Thyroid gland (tissue), 4 donors: ENCODE results near the gene SLC35F3. TPM values are rescaled to one million over a fixed set of nuclear protein-coding genes. Genes with fewer than 3 reads are reported as not detected.

ENCODE experiments used
- DNase-seq, 2 donors: peaks; one replicate each; pipeline ENCODE4 v3.0.0-alpha.2; 2019
- H3K27ac ChIP-seq, 3 donors: fragments of 200-600 bp; sonication (generic); 1 replicate in 2 of 3; 2 replicates in 1 of 3; pipeline ENCODE4 v1.5.1; 2016 to 2019; ENCODE audit warnings: mild to moderate bottlenecking in 1 of 3, moderate library complexity in 1 of 3
- H3K27me3 ChIP-seq: fragments of 200-600 bp; sonication (generic); one replicate; pipeline ENCODE4 v1.5.1; 2019
- H3K36me3 ChIP-seq, 2 donors: fragments of 200-600 bp; sonication (generic); one replicate each; pipeline ENCODE4 v1.5.1; 2016 to 2019
- H3K4me1 ChIP-seq, 2 donors: fragments of 200-600 bp; sonication (generic); one replicate each; pipeline ENCODE4 v1.5.1; 2017 to 2019
- H3K4me3 ChIP-seq, 3 donors: fragments of 200-600 bp; sonication (generic); replicated peaks in 1 of 3; 1 replicate in 2 of 3; 2 replicates in 1 of 3; pipeline ENCODE4 v1.5.1; 2016; ENCODE audit warnings: mild to moderate bottlenecking in 1 of 3
- H3K9me3 ChIP-seq: fragments of 200-600 bp; sonication (generic); one replicate; pipeline ENCODE4 v1.5.1; 2017
- POLR2A ChIP-seq, 2 donors: fragments of 450-650 bp; IDR thresholded peaks; one replicate each; pipeline ENCODE4 v1.6.1; 2017; ENCODE audit warnings: antibody characterized with exemption in 2 of 2, mild to moderate bottlenecking in 2 of 2, moderate library complexity in 1 of 2
- WGBS, 2 donors: methylation state at CpG; one replicate each; pipeline ENCODE4 v1.1.5; 2017; 5-methylcytosine and 5-hydroxymethylcytosine counted together
- intact Hi-C: fragments of 100-400 bp; cut with DNase I; formaldehyde crosslinking; loops from one replicate; pipeline ENCODE4 v1.15.1; 2023
- total RNA-seq, 4 donors: library from RNA; depleted of rRNA; stranded (reverse); fragments of >200 nt; gene quantifications; one replicate each; pipeline ENCODE4 v1.2.3, GENCODE V29; 2016
- TF ChIP-seq, protein P1 (sequence below), 6 experiments: fragments of 200-600 bp in 3 of 6; fragments of 450-650 bp in 3 of 6; sonication (generic) in 3 of 6; IDR thresholded peaks; one replicate each; pipeline ENCODE4 v1.5.1; 2016 to 2019; ENCODE audit warnings: antibody characterized with exemption in 6 of 6, mild to moderate bottlenecking in 2 of 6, inconsistent platforms in 1 of 6, moderate library complexity in 1 of 6

SLC35F3 gene
- total RNA-seq, 4 donors from 2014 or later: 0.89 to 1.9 (median 1.5) TPM; not detected in 1

DNA sequence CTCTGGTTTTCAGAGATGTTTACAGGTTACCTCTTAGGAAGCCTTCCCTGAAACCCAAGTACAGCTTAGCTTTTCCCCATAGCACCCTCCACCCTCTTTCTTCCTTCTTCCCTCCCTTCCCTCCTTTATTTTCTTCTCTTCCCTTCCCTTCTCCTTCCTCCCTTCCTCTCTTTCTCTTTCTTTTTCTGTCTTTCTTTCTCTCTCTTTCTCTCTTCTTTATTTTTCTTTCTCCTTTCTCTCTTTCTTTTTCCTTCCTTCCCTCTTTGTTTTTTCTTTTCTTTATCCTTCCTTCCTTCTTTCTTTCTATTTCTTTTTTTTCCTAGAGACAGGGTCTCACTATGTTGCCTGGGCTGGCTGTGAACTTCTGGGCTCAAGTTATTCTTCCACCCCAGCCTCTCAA lies 231.6 kb downstream of the SLC35F3 start:
- no peaks in the 10 kb centered on the region for H3K27me3 ChIP-seq
- no peaks in the 10 kb centered on the region for H3K9me3 ChIP-seq
- TF ChIP-seq, protein P1, sequence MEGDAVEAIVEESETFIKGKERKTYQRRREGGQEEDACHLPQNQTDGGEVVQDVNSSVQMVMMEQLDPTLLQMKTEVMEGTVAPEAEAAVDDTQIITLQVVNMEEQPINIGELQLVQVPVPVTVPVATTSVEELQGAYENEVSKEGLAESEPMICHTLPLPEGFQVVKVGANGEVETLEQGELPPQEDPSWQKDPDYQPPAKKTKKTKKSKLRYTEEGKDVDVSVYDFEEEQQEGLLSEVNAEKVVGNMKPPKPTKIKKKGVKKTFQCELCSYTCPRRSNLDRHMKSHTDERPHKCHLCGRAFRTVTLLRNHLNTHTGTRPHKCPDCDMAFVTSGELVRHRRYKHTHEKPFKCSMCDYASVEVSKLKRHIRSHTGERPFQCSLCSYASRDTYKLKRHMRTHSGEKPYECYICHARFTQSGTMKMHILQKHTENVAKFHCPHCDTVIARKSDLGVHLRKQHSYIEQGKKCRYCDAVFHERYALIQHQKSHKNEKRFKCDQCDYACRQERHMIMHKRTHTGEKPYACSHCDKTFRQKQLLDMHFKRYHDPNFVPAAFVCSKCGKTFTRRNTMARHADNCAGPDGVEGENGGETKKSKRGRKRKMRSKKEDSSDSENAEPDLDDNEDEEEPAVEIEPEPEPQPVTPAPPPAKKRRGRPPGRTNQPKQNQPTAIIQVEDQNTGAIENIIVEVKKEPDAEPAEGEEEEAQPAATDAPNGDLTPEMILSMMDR (IDR thresholded peaks at IDR 0.05): no peak
- no peak for TF ChIP-seq POLR2A (IDR thresholded peaks at IDR 0.05)
- DNase-seq: no peak
- H3K36me3 ChIP-seq: no peaks in the 10 kb centered on the region
- H3K4me3 ChIP-seq: no peak overlapping the region
- intact Hi-C loops: no loop called here
- no peak overlapping the region for H3K27ac ChIP-seq
- no peaks in the 10 kb centered on the region for H3K4me1 ChIP-seq

DNA sequence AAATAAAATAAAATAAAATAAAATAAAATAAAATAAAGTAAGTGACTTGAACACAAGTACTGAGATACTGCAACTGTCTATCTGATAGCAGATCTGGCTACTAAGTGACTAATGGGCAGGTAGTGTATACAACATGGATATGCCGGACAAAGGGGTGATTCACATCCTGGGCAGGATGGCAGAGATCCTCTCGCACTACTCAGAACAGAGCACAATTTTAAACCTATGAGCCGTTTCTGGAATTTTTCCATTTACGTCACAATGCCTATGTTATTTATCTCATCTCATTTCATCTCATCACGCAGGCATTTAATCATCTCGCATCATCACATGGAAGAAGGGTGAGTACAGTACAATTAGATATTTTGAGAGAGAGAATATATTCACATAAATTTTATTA lies 235.5 kb downstream of the SLC35F3 start:
- DNase-seq: no peak

DNA sequence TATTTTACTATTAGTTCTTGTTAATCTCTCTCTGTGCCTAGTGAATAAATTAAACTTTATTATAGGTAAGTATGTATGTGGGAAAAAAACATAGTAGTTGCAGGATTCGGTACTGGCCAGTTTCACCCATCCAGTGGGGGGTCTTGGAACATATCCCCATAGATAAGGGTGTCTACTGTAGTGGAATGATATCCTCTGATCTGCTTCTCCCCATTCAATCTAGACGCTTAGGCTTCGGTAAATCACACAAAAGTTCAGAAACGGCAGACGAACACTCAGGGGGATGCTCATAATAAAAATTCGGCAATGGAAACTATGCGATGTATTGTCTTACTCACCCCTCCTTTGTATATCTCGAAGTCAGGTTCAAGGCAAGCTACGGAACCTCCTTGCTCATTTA lies 235.9 kb downstream of the SLC35F3 start:
- Histone ChIP-seq H3K4me3 (no peak overlapping the region), H3K4me1 (no peaks in the 10 kb centered on the region), H3K9me3 (no peaks in the 10 kb centered on the region), H3K36me3 (no peaks in the 10 kb centered on the region), H3K27me3 (no peaks in the 10 kb centered on the region), H3K27ac (no peak overlapping the region)
- 95 to 96% methylated on average over 9 of the region's 9 CpGs for WGBS, 2 donors
- no peak for DNase-seq
- intact Hi-C loops: no loop called here
- no peak for TF ChIP-seq POLR2A (IDR thresholded peaks at IDR 0.05)
- TF ChIP-seq, protein P1 (IDR thresholded peaks at IDR 0.05): no peak

More for the DNA sequence above, 235.5 kb downstream of the SLC35F3 start:
- Histone ChIP-seq H3K4me1 (no peaks in the 10 kb centered on the region), H3K36me3 (no peaks in the 10 kb centered on the region), H3K9me3 (no peaks in the 10 kb centered on the region), H3K27me3 (no peaks in the 10 kb centered on the region), H3K27ac (no peak overlapping the region), H3K4me3 (no peak overlapping the region)
- WGBS, 2 donors: 89 to 90% methylated on average over 6 of the region's 6 CpGs
- intact Hi-C loops: no loop called here
- TF ChIP-seq, protein P1 (IDR thresholded peaks at IDR 0.05): no peak
- TF ChIP-seq POLR2A (IDR thresholded peaks at IDR 0.05): no peak

DNA sequence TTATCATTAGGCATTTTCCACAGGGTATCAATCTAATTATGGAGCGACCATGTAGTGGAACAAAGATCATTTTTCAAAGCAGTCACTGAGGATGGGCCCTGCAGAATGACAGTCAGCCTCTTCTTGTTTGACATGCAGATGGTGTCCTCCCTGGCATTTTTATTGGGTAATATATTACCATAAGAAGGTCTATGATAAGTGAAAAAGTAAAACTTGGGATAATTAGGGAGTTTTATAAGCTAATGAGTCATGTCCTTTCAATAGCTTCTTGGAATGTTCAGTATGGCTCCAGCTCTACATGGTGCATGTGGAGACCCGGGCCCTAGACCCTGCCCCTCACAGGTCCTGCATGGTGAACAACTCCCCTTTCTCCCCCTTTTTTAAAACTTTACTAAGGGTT lies 236.5 kb downstream of the SLC35F3 start:
- TF ChIP-seq, protein P1 (IDR thresholded peaks at IDR 0.05): no peak
- no peak for TF ChIP-seq POLR2A (IDR thresholded peaks at IDR 0.05)
- intact Hi-C loops: no loop called here
- Histone ChIP-seq H3K4me3 (no peak overlapping the region), H3K36me3 (no peaks in the 10 kb centered on the region), H3K4me1 (no peaks in the 10 kb centered on the region), H3K27me3 (no peaks in the 10 kb centered on the region), H3K9me3 (no peaks in the 10 kb centered on the region), H3K27ac (no peak overlapping the region)
- DNase-seq: no peak
- WGBS, 2 donors: 92 to 97% methylated on average over 2 of the region's 2 CpGs

DNA sequence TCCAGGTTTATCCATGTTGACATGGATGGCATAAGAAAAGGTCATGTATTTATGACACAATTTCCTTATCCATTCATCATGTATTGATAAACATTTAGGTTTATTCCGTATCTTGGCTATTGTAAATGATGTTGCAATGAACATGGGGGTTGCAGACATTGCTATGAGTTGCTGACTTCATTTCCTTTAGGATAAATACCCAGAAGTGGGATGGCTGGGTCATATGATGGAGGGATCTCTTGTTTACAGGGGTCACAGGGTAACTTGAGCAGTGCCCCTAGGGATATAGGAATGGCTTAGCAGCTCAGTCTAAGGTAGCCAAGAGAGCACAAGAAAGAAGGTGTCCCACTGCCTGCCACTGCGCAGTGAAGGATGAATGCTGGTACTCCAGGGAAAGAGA lies 239.2 kb downstream of the SLC35F3 start:
- Histone ChIP-seq H3K27me3 (no peaks in the 10 kb centered on the region), H3K4me3 (no peak overlapping the region), H3K9me3 (no peaks in the 10 kb centered on the region), H3K4me1 (no peaks in the 10 kb centered on the region), H3K27ac (no peak overlapping the region), H3K36me3 (no peaks in the 10 kb centered on the region)
- DNase-seq: no peak
- intact Hi-C loops: no loop called here
- 82 to 92% methylated on average over 2 of the region's 2 CpGs for WGBS, 2 donors
- no peak for TF ChIP-seq POLR2A (IDR thresholded peaks at IDR 0.05)
- TF ChIP-seq, protein P1 (IDR thresholded peaks at IDR 0.05): no peak
